Skeletal muscle cell (primary cell): ENCODE results near the gene PATJ.
A peak's percentile ranks its signal among the peaks of the same experiment; 100 is the strongest.
"Not testable (repeated sequence)": the region's sequence is repeated elsewhere in the genome, so short reads cannot be mapped to it uniquely, and the experiment has no call there.

Source experiments
- DNase-seq: peaks from one replicate; pipeline ENCODE4 v3.0.0-alpha.2; 2010; ENCODE audit warnings: low read depth
- H3K4me3 ChIP-seq: 2 replicates; pipeline ENCODE4 v1.5.1; 2011; ENCODE audit warnings: low read depth, mild to moderate bottlenecking, control low read depth, low read length, moderate library complexity

The PATJ gene

GRCh38 chr1:61743716-61744580, 1.7 kb downstream of the PATJ start:
- no peak for DNase-seq
- H3K4me3 ChIP-seq: no peak overlapping the region

- no peak for DNase-seq
- no peak overlapping the region for H3K4me3 ChIP-seq
These were observed 4.5 kb downstream of the PATJ start for GRCh38 chr1:61746813-61747212.

GRCh38 chr1:61748566-61748965, 6.3 kb downstream of the PATJ start:
- H3K4me3 ChIP-seq: no peak overlapping the region
- DNase-seq: no peak

- no peak overlapping the region for H3K4me3 ChIP-seq
- no peak for DNase-seq
These were observed 7.3 kb downstream of the PATJ start for GRCh38 chr1:61749574-61749973.

GRCh38 chr1:61752921-61753389, 10.7 kb downstream of the PATJ start:
- H3K4me3 ChIP-seq: no peak overlapping the region
- DNase-seq: no peak

- DNase-seq: no peak
- no peak overlapping the region for H3K4me3 ChIP-seq
These were observed 11.8 kb downstream of the PATJ start for GRCh38 chr1:61753998-61754508.

GRCh38 chr1:61754545-61754944, 12.3 kb downstream of the PATJ start:
- DNase-seq: no peak
- H3K4me3 ChIP-seq: no peak overlapping the region

GRCh38 chr1:61756773-61757172, 14.5 kb downstream of the PATJ start:
- no peak for DNase-seq
- no peak overlapping the region for H3K4me3 ChIP-seq

GRCh38 chr1:61757950-61758349, 15.7 kb downstream of the PATJ start:
- no peak overlapping the region for H3K4me3 ChIP-seq
- peak; percentile 27 for DNase-seq

GRCh38 chr1:61770131-61770530, 27.9 kb downstream of the PATJ start:
- H3K4me3 ChIP-seq: no peak overlapping the region
- DNase-seq: no peak

- DNase-seq: no peak
- H3K4me3 ChIP-seq: no peak overlapping the region
These were observed 33.8 kb downstream of the PATJ start for GRCh38 chr1:61776091-61776490.

- DNase-seq: no peak
- no peak overlapping the region for H3K4me3 ChIP-seq
These were observed 37.0 kb downstream of the PATJ start for GRCh38 chr1:61779231-61779630.

- no peak for DNase-seq
- H3K4me3 ChIP-seq: no peak overlapping the region
These were observed 38.9 kb downstream of the PATJ start for GRCh38 chr1:61781151-61781550.

- no peak for DNase-seq
- H3K4me3 ChIP-seq: no peak overlapping the region
These were observed 40.5 kb downstream of the PATJ start for GRCh38 chr1:61782771-61783170.

GRCh38 chr1:61784726-61785125, 42.4 kb downstream of the PATJ start:
- no peak for DNase-seq

GRCh38 chr1:61790837-61791236, 48.6 kb downstream of the PATJ start:
- DNase-seq: no peak
- H3K4me3 ChIP-seq: no peak overlapping the region

More at GRCh38 chr1:61784726-61785125, 42.4 kb downstream of the PATJ start:
- no peak overlapping the region for H3K4me3 ChIP-seq

GRCh38 chr1:61797045-61797755, 54.9 kb downstream of the PATJ start:
- H3K4me3 ChIP-seq: no peak overlapping the region
- no peak for DNase-seq

GRCh38 chr1:61801047-61801446, 58.8 kb downstream of the PATJ start:
- DNase-seq, H3K4me3 ChIP-seq: not testable (repeated sequence)

GRCh38 chr1:61807606-61808140, 65.4 kb downstream of the PATJ start:
- DNase-seq: no peak
- H3K4me3 ChIP-seq: no peak overlapping the region

- DNase-seq: no peak
- H3K4me3 ChIP-seq: no peak overlapping the region
These were observed 66.0 kb downstream of the PATJ start for GRCh38 chr1:61808321-61808720.
